ENCODE measurements around the gene IQCH.
A peak's percentile ranks its signal among the peaks of the same experiment; 100 is the strongest.
"Not testable (repeated sequence)": the region's sequence is repeated elsewhere in the genome, so short reads cannot be mapped to it uniquely, and the experiment has no call there.

IQCH gene

GRCh38 chr15:67228286-67228685, 26.3 kb upstream of the IQCH start:
- peaks cover 5% of the 10 kb centered on the region for H3K4me1 Mint-ChIP-seq (ENCODE audit: low read depth)
- H3K9me3 Mint-ChIP-seq = no peaks in the 10 kb centered on the region
- no peak overlapping the region for H3K4me3 Mint-ChIP-seq
- no peak overlapping the region for H3K27ac Mint-ChIP-seq
- intact Hi-C loops (cut with micrococcal nuclease) = loop anchor here (10.0 kb wide), 1 partner anchor 507 kb away; no protein-coding TSS in a partner anchor
- no peaks in the 10 kb centered on the region for H3K27me3 Mint-ChIP-seq
- H3K36me3 Mint-ChIP-seq (ENCODE audit: low read depth) = peaks cover 50% of the 10 kb centered on the region

- Mint-ChIP-seq H3K4me3 (no peak overlapping the region), H3K27me3 (no peaks in the 10 kb centered on the region), H3K36me3 (ENCODE audit: low read depth) (peaks cover 72% of the 10 kb centered on the region), H3K4me1 (ENCODE audit: low read depth) (peaks cover 5% of the 10 kb centered on the region), H3K9me3 (no peaks in the 10 kb centered on the region), H3K27ac (no peak overlapping the region)
- intact Hi-C loops (cut with micrococcal nuclease) = no loop called here
Observed at GRCh38 chr15:67230504-67230903, 24.1 kb upstream of the IQCH start.

GRCh38 chr15:67232591-67232990, 22.0 kb upstream of the IQCH start:
- H3K4me1 Mint-ChIP-seq (ENCODE audit: low read depth) = peaks cover 5% of the 10 kb centered on the region
- H3K4me3 Mint-ChIP-seq = no peak overlapping the region
- H3K27ac Mint-ChIP-seq = no peak overlapping the region
- H3K36me3 Mint-ChIP-seq (ENCODE audit: low read depth) = peaks cover 83% of the 10 kb centered on the region
- intact Hi-C loops (cut with micrococcal nuclease) = no loop called here
- H3K9me3 Mint-ChIP-seq = no peaks in the 10 kb centered on the region
- H3K27me3 Mint-ChIP-seq = no peaks in the 10 kb centered on the region

- H3K4me1 Mint-ChIP-seq (ENCODE audit: low read depth) = peaks cover 35% of the 10 kb centered on the region
- H3K27me3 Mint-ChIP-seq = no peaks in the 10 kb centered on the region
- no peaks in the 10 kb centered on the region for H3K9me3 Mint-ChIP-seq
- H3K27ac Mint-ChIP-seq = peak overlapping the region; percentile 50
- H3K36me3 Mint-ChIP-seq (ENCODE audit: low read depth) = peaks cover 15% of the 10 kb centered on the region
- H3K4me3 Mint-ChIP-seq = no peak overlapping the region
- intact Hi-C loops (cut with micrococcal nuclease) = no loop called here
Observed at GRCh38 chr15:67240235-67241131, 14.1 kb upstream of the IQCH start.

- peaks cover 35% of the 10 kb centered on the region for H3K4me1 Mint-ChIP-seq (ENCODE audit: low read depth)
- H3K27ac Mint-ChIP-seq = peak overlapping the region; percentile 50
- peaks cover 15% of the 10 kb centered on the region for H3K36me3 Mint-ChIP-seq (ENCODE audit: low read depth)
- H3K9me3 Mint-ChIP-seq = no peaks in the 10 kb centered on the region
- no peak overlapping the region for H3K4me3 Mint-ChIP-seq
- H3K27me3 Mint-ChIP-seq = no peaks in the 10 kb centered on the region
- intact Hi-C loops (cut with micrococcal nuclease) = no loop called here
Observed at GRCh38 chr15:67241132-67241855, 13.3 kb upstream of the IQCH start.

GRCh38 chr15:67242708-67243111, 11.9 kb upstream of the IQCH start:
- intact Hi-C loops (cut with micrococcal nuclease) = no loop called here
- peak overlapping the region; percentile 25 for H3K27ac Mint-ChIP-seq
- peaks cover 35% of the 10 kb centered on the region for H3K4me1 Mint-ChIP-seq (ENCODE audit: low read depth)

GRCh38 chr15:67244971-67245478, 9.6 kb upstream of the IQCH start:
- intact Hi-C loops (cut with micrococcal nuclease) = no loop called here
- Mint-ChIP-seq H3K4me1 (ENCODE audit: low read depth) (peaks cover 41% of the 10 kb centered on the region), H3K9me3 (peaks cover 9% of the 10 kb centered on the region), H3K36me3 (ENCODE audit: low read depth) (peaks cover 32% of the 10 kb centered on the region), H3K27me3 (no peaks in the 10 kb centered on the region), H3K27ac (no peak overlapping the region), H3K4me3 (no peak overlapping the region)

More at GRCh38 chr15:67242708-67243111, 11.9 kb upstream of the IQCH start:
- Mint-ChIP-seq H3K27me3 (no peaks in the 10 kb centered on the region), H3K36me3 (ENCODE audit: low read depth) (peaks cover 26% of the 10 kb centered on the region), H3K9me3 (peaks cover 7% of the 10 kb centered on the region), H3K4me3 (no peak overlapping the region)

GRCh38 chr15:67246606-67247005, 8.0 kb upstream of the IQCH start:
- H3K36me3 Mint-ChIP-seq (ENCODE audit: low read depth) = peaks cover 32% of the 10 kb centered on the region
- H3K4me1 Mint-ChIP-seq (ENCODE audit: low read depth) = peaks cover 28% of the 10 kb centered on the region
- H3K9me3 Mint-ChIP-seq; H3K4me3 Mint-ChIP-seq; H3K27ac Mint-ChIP-seq; intact Hi-C loops (cut with micrococcal nuclease); H3K27me3 Mint-ChIP-seq: not testable (repeated sequence)

- H3K4me1 Mint-ChIP-seq (ENCODE audit: low read depth) = peaks cover 26% of the 10 kb centered on the region
- H3K36me3 Mint-ChIP-seq (ENCODE audit: low read depth) = peaks cover 32% of the 10 kb centered on the region
- H3K4me3 Mint-ChIP-seq = no peak overlapping the region
- H3K27ac Mint-ChIP-seq = no peak overlapping the region
- intact Hi-C loops (cut with micrococcal nuclease) = no loop called here
- peaks cover 9% of the 10 kb centered on the region for H3K9me3 Mint-ChIP-seq
- no peaks in the 10 kb centered on the region for H3K27me3 Mint-ChIP-seq
Observed at GRCh38 chr15:67248011-67248505, 6.5 kb upstream of the IQCH start.

- intact Hi-C loops (cut with micrococcal nuclease) = loop anchor here (10.0 kb wide), 1 partner anchor 265 kb away; no protein-coding TSS in a partner anchor
- H3K9me3 Mint-ChIP-seq = peaks cover 9% of the 10 kb centered on the region
- no peak overlapping the region for H3K4me3 Mint-ChIP-seq
- peaks cover 42% of the 10 kb centered on the region for H3K36me3 Mint-ChIP-seq (ENCODE audit: low read depth)
- H3K27ac Mint-ChIP-seq = peak overlapping the region; percentile 3
- peaks cover 31% of the 10 kb centered on the region for H3K4me1 Mint-ChIP-seq (ENCODE audit: low read depth)
- H3K27me3 Mint-ChIP-seq = no peaks in the 10 kb centered on the region
Observed at GRCh38 chr15:67249830-67250229, 4.8 kb upstream of the IQCH start.

GRCh38 chr15:67251318-67251717, 3.3 kb upstream of the IQCH start:
- no peak overlapping the region for H3K4me3 Mint-ChIP-seq

GRCh38 chr15:67253101-67253500, 1.5 kb upstream of the IQCH start:
- H3K4me3 Mint-ChIP-seq = peak overlapping the region; percentile 97
- H3K27ac Mint-ChIP-seq = peak overlapping the region; percentile 88
- intact Hi-C loops (cut with micrococcal nuclease) = loop anchor here (10.0 kb wide), 1 partner anchor 262 kb away; no protein-coding TSS in a partner anchor
- H3K27me3 Mint-ChIP-seq = peaks cover 10% of the 10 kb centered on the region
- H3K4me1 Mint-ChIP-seq (ENCODE audit: low read depth) = peaks cover 29% of the 10 kb centered on the region
- H3K9me3 Mint-ChIP-seq = no peaks in the 10 kb centered on the region
- H3K36me3 Mint-ChIP-seq (ENCODE audit: low read depth) = peaks cover 19% of the 10 kb centered on the region

More at GRCh38 chr15:67251318-67251717, 3.3 kb upstream of the IQCH start:
- Mint-ChIP-seq H3K36me3 (ENCODE audit: low read depth) (peaks cover 33% of the 10 kb centered on the region), H3K9me3 (peaks cover 9% of the 10 kb centered on the region), H3K27ac (no peak overlapping the region), H3K27me3 (peaks cover 5% of the 10 kb centered on the region), H3K4me1 (ENCODE audit: low read depth) (peaks cover 31% of the 10 kb centered on the region)
- intact Hi-C loops (cut with micrococcal nuclease) = loop anchor here (10.0 kb wide), 1 partner anchor 263 kb away; no protein-coding TSS in a partner anchor

GRCh38 chr15:67253549-67254237, 893 bp upstream of the IQCH start:
- Mint-ChIP-seq H3K9me3 (no peaks in the 10 kb centered on the region), H3K27me3 (peaks cover 10% of the 10 kb centered on the region), H3K4me3 (peak overlapping the region; percentile 97), H3K4me1 (ENCODE audit: low read depth) (peaks cover 26% of the 10 kb centered on the region), H3K36me3 (ENCODE audit: low read depth) (peaks cover 19% of the 10 kb centered on the region), H3K27ac (peak overlapping the region; percentile 88)
- intact Hi-C loops (cut with micrococcal nuclease) = loop anchor here (10.0 kb wide), 1 partner anchor 261 kb away; no protein-coding TSS in a partner anchor

Measured in dendritic cell treated with granulocyte-macrophage colony-stimulating factor and Interleukin-4, amounts not matched to agents 40 ng/mL and 50 ng/mL, for 4 days (primary cell).